ENCODE measurements around the gene GSDME. TPM values are rescaled to one million over a fixed set of nuclear protein-coding genes. Genes with fewer than 3 reads are reported as not detected.
A peak's percentile ranks its signal among the peaks of the same experiment; 100 is the strongest.

GSDME gene
- total RNA-seq, 1 donor, result 43.3 TPM

GRCh38 chr7:24724451-24725190, 32.6 kb downstream of the GSDME start:
- no peak for DNase-seq (ENCODE audit: low read depth)
- TF ChIP-seq CTCF (IDR thresholded peaks at IDR 0.05; ENCODE audit: insufficient read depth, low read length), result no peak
- H3K4me3 ChIP-seq (ENCODE audit: low read depth, low read length), result no peak overlapping the region

GRCh38 chr7:24723178-24723530, 34.1 kb downstream of the GSDME start:
- no peak for DNase-seq (ENCODE audit: low read depth)
- no peak for TF ChIP-seq CTCF (IDR thresholded peaks at IDR 0.05; ENCODE audit: insufficient read depth, low read length)

GRCh38 chr7:24722386-24723177, 34.7 kb downstream of the GSDME start:
- no peak overlapping the region for H3K4me3 ChIP-seq (ENCODE audit: low read depth, low read length)
- TF ChIP-seq CTCF (IDR thresholded peaks at IDR 0.05; ENCODE audit: insufficient read depth, low read length), result peak; percentile 31
- peak; percentile 57 for DNase-seq (ENCODE audit: low read depth)

More at GRCh38 chr7:24723178-24723530, 34.1 kb downstream of the GSDME start:
- no peak overlapping the region for H3K4me3 ChIP-seq (ENCODE audit: low read depth, low read length)

- H3K4me3 ChIP-seq (ENCODE audit: low read depth, low read length), result no peak overlapping the region
- no peak for DNase-seq (ENCODE audit: low read depth)
- no peak for TF ChIP-seq CTCF (IDR thresholded peaks at IDR 0.05; ENCODE audit: insufficient read depth, low read length)
These were observed 35.7 kb downstream of the GSDME start for GRCh38 chr7:24721481-24722001.

DNA sequence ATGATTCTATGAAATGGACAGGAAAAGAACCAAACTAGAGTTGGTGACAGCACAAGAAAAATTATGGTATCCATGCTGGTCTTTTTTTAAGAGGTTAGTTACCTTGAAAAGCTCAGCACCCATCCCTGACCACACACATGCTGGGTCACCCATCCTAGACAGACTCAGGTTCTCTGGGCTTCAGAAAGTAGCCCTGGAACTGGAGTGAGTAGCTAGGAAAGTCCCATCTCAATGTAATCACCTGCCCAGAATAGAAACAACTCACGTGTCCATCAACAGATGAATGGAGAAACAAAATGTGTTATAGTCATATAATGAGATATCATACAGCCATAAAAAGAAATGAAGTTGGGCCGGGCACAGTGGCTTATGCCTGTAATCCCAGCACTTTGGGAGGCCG, 37.0 kb downstream of the GSDME start:
- no peak for TF ChIP-seq CTCF (IDR thresholded peaks at IDR 0.05; ENCODE audit: insufficient read depth, low read length)
- DNase-seq (ENCODE audit: low read depth), result no peak
- H3K4me3 ChIP-seq (ENCODE audit: low read depth, low read length), result no peak overlapping the region

DNA sequence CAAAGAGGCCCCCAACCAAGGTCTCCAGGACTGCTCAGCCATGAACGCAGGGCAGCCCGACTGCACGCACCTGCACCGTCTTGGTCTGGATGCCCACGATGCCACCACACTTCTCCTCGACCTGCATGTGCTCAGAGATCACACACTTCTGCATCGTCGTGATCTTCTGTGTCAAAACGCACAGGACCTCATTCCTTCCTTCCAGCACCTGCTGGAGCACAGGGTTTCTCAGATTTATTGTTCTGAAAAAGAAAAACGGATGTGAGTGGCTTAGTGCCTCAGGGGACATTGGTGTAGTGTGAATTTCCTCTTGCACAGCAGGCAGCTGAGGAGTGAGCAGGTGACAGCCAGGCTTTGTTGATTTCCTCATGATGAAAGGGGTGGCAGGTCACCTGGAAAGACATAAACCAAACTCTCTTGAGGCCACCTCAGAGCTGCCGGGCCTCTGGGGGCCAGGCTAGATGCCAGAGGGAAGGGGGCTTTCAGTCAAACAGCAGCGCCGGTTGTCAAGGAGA, 38.2 kb downstream of the GSDME start:
- DNase-seq (ENCODE audit: low read depth), result no peak
- no peak for TF ChIP-seq CTCF (IDR thresholded peaks at IDR 0.05; ENCODE audit: insufficient read depth, low read length)
- no peak overlapping the region for H3K4me3 ChIP-seq (ENCODE audit: low read depth, low read length)
